ENCODE results near the gene ZNF658.
"Not testable (repeated sequence)": the region's sequence is repeated elsewhere in the genome, so short reads cannot be mapped to it uniquely, and the experiment has no call there.

Gene ZNF658

GRCh38 chr9:66900490-66901131 lies at the start of gene ZNF658:
ZNF658 (plus strand) TSS chr9:66900725; CDS start chr9:66903562, 2,837 bp downstream.
- not testable (repeated sequence) for DNase-seq

- DNase-seq: not testable (repeated sequence)
Measured at GRCh38 chr9:66861732-66862131, 38.8 kb upstream of the ZNF658 start.

GRCh38 chr9:66868660-66869059 lies 31.9 kb upstream of the ZNF658 start:
- not testable (repeated sequence) for DNase-seq

- not testable (repeated sequence) for DNase-seq
Measured at GRCh38 chr9:66880605-66881004, 19.9 kb upstream of the ZNF658 start.

GRCh38 chr9:66881847-66882246 lies 18.7 kb upstream of the ZNF658 start:
- not testable (repeated sequence) for DNase-seq

- DNase-seq: not testable (repeated sequence)
Measured at GRCh38 chr9:66890334-66890733, 10.2 kb upstream of the ZNF658 start.

- not testable (repeated sequence) for DNase-seq
Measured at GRCh38 chr9:66901141-66901540, 616 bp downstream of the ZNF658 start.

- not testable (repeated sequence) for DNase-seq
Measured at GRCh38 chr9:66909560-66909959, 9.0 kb downstream of the ZNF658 start.

- not testable (repeated sequence) for DNase-seq
Measured at GRCh38 chr9:66920072-66920471, 19.5 kb downstream of the ZNF658 start.

- not testable (repeated sequence) for DNase-seq
Measured at GRCh38 chr9:66936194-66936870, 35.8 kb downstream of the ZNF658 start.

- DNase-seq: not testable (repeated sequence)
Measured at GRCh38 chr9:66937662-66938061, 37.1 kb downstream of the ZNF658 start.

GRCh38 chr9:66938322-66938721 lies 37.8 kb downstream of the ZNF658 start:
- DNase-seq: not testable (repeated sequence)

GRCh38 chr9:66939878-66940830 lies 39.6 kb downstream of the ZNF658 start:
- DNase-seq: not testable (repeated sequence)

- DNase-seq: not testable (repeated sequence)
Measured at GRCh38 chr9:66942400-66943155, 42.1 kb downstream of the ZNF658 start.

- not testable (repeated sequence) for DNase-seq
Measured at GRCh38 chr9:66952576-66952975, 52.1 kb downstream of the ZNF658 start.
